HEK293 (cell line): ENCODE results near the gene TCOF1.

ENCODE experiments used
- GLI2 ChIP-seq: fragments of 450-650 bp; formaldehyde crosslinking; IDR thresholded peaks from 2 replicates; pipeline ENCODE4; 2017; ENCODE audit warnings: missing biosample characterization, missing genetic modification characterization, low read depth, borderline replicate concordance
- GLIS1 ChIP-seq: fragments of 450-650 bp; formaldehyde crosslinking; IDR thresholded peaks from 2 replicates; pipeline ENCODE4 v1.5.1; 2016; ENCODE audit warnings: missing biosample characterization, missing genetic modification characterization
- GLIS2 ChIP-seq: fragments of 450-650 bp; formaldehyde crosslinking; IDR thresholded peaks from 2 replicates; pipeline ENCODE4 v1.5.1; 2016; ENCODE audit warnings: missing biosample characterization, missing genetic modification characterization
- IKZF3 ChIP-seq: fragments of 450-650 bp; IDR thresholded peaks from 2 replicates; pipeline ENCODE4 v1.5.0; 2018; ENCODE audit warnings: missing biosample characterization, mild to moderate bottlenecking, missing genetic modification characterization, moderate library complexity
- KLF1 ChIP-seq: fragments of 450-650 bp; formaldehyde crosslinking; IDR thresholded peaks from 2 replicates; pipeline ENCODE4 v1.5.1; 2016; ENCODE audit warnings: missing biosample characterization, missing genetic modification characterization
- KLF17 ChIP-seq: fragments of 450-650 bp; formaldehyde crosslinking; IDR thresholded peaks from 2 replicates; pipeline ENCODE4 v1.5.1; 2016; ENCODE audit warnings: missing biosample characterization, missing genetic modification characterization
- KLF7 ChIP-seq: fragments of 450-650 bp; formaldehyde crosslinking; IDR thresholded peaks from 2 replicates; pipeline ENCODE4 v1.5.1; 2016; ENCODE audit warnings: missing biosample characterization, missing genetic modification characterization, borderline replicate concordance
- OSR2 ChIP-seq: fragments of 450-650 bp; formaldehyde crosslinking; IDR thresholded peaks from 2 replicates; pipeline ENCODE4 v1.5.1; 2016; ENCODE audit warnings: missing biosample characterization, missing genetic modification characterization
- REPIN1 ChIP-seq: fragments of 450-650 bp; formaldehyde crosslinking; IDR thresholded peaks from 2 replicates; pipeline ENCODE4 v1.5.1; 2017; ENCODE audit warnings: missing biosample characterization, missing genetic modification characterization, low read depth
- SP3 ChIP-seq: fragments of 450-650 bp; formaldehyde crosslinking; IDR thresholded peaks from 2 replicates; pipeline ENCODE4 v1.5.1; 2016; ENCODE audit warnings: missing biosample characterization, missing genetic modification characterization
- SP7 ChIP-seq: fragments of 450-650 bp; formaldehyde crosslinking; IDR thresholded peaks from 2 replicates; pipeline ENCODE4 v1.5.1; 2016; ENCODE audit warnings: missing biosample characterization, missing genetic modification characterization
- ZEB2 ChIP-seq: fragments of 450-650 bp; formaldehyde crosslinking; IDR thresholded peaks from 2 replicates; pipeline ENCODE4 v1.5.1; 2016; ENCODE audit warnings: missing biosample characterization, missing genetic modification characterization
- ZFHX2 ChIP-seq: fragments of 450-650 bp; formaldehyde crosslinking; conservative IDR thresholded peaks from 2 replicates; pipeline ENCODE4 v1.5.1; 2016; ENCODE audit warnings: missing biosample characterization, missing genetic modification characterization
- ZFP69B ChIP-seq: fragments of 450-650 bp; formaldehyde crosslinking; IDR thresholded peaks from 2 replicates; pipeline ENCODE4 v1.5.1; 2016; ENCODE audit warnings: missing biosample characterization, missing genetic modification characterization
- ZIC2 ChIP-seq: fragments of 450-650 bp; formaldehyde crosslinking; IDR thresholded peaks from 2 replicates; pipeline ENCODE4 v1.5.1; 2016; ENCODE audit warnings: missing biosample characterization, missing genetic modification characterization
- ZNF121 ChIP-seq: fragments of 450-650 bp; formaldehyde crosslinking; IDR thresholded peaks from 2 replicates; pipeline ENCODE4 v1.5.1; 2016; ENCODE audit warnings: missing biosample characterization, missing genetic modification characterization
- ZNF24 ChIP-seq: fragments of 450-650 bp; formaldehyde crosslinking; IDR thresholded peaks from 2 replicates; pipeline ENCODE4 v1.5.1; 2016; ENCODE audit warnings: missing biosample characterization, missing genetic modification characterization
- ZNF292 ChIP-seq: fragments of 450-650 bp; formaldehyde crosslinking; IDR thresholded peaks from 2 replicates; pipeline ENCODE4 v1.5.1; 2016; ENCODE audit warnings: low read depth, missing biosample characterization, missing genetic modification characterization, borderline replicate concordance
- ZNF324 ChIP-seq: fragments of 450-650 bp; formaldehyde crosslinking; IDR thresholded peaks from 2 replicates; pipeline ENCODE4 v1.5.1; 2016; ENCODE audit warnings: missing biosample characterization, missing genetic modification characterization
- ZNF335 ChIP-seq: fragments of 450-650 bp; formaldehyde crosslinking; conservative IDR thresholded peaks from 2 replicates; pipeline ENCODE4 v1.5.1; 2016; ENCODE audit warnings: missing biosample characterization, missing genetic modification characterization
- ZNF404 ChIP-seq: fragments of 450-650 bp; formaldehyde crosslinking; IDR thresholded peaks from 2 replicates; pipeline ENCODE4 v1.5.1; 2017; ENCODE audit warnings: missing biosample characterization, missing genetic modification characterization
- ZNF423 ChIP-seq: fragments of 450-650 bp; formaldehyde crosslinking; IDR thresholded peaks from 2 replicates; pipeline ENCODE4 v1.5.1; 2016; ENCODE audit warnings: missing biosample characterization, missing genetic modification characterization
- ZNF518A ChIP-seq: fragments of 450-650 bp; formaldehyde crosslinking; conservative IDR thresholded peaks from 2 replicates; pipeline ENCODE4 v1.5.1; 2016; ENCODE audit warnings: low read depth, missing biosample characterization, missing genetic modification characterization
- ZNF580 ChIP-seq: fragments of 450-650 bp; formaldehyde crosslinking; IDR thresholded peaks from 2 replicates; pipeline ENCODE4 v1.5.1; 2016; ENCODE audit warnings: missing biosample characterization, missing genetic modification characterization
- ZNF610 ChIP-seq: fragments of 450-650 bp; formaldehyde crosslinking; IDR thresholded peaks from 2 replicates; pipeline ENCODE4 v1.5.1; 2016; ENCODE audit warnings: missing biosample characterization, missing genetic modification characterization, borderline replicate concordance
- ZNF626 ChIP-seq: fragments of 450-650 bp; sonication (Bioruptor Pico); formaldehyde crosslinking; IDR thresholded peaks from 2 replicates; pipeline ENCODE4 v1.5.1; 2018; ENCODE audit warnings: missing biosample characterization, missing genetic modification characterization, inconsistent platforms
- ZNF776 ChIP-seq: fragments of 450-650 bp; formaldehyde crosslinking; IDR thresholded peaks from 2 replicates; pipeline ENCODE4 v1.5.0; 2017; ENCODE audit warnings: missing biosample characterization, missing genetic modification characterization, borderline replicate concordance
- ZXDB ChIP-seq: fragments of 450-650 bp; formaldehyde crosslinking; IDR thresholded peaks from 2 replicates; pipeline ENCODE4 v1.5.1; 2016; ENCODE audit warnings: missing biosample characterization, missing genetic modification characterization
- TF ChIP-seq, protein P1 (sequence below): fragments of 450-650 bp; formaldehyde crosslinking; IDR thresholded peaks from 2 replicates; pipeline ENCODE4 v1.5.1; 2016; ENCODE audit warnings: missing biosample characterization, missing genetic modification characterization
- TF ChIP-seq, protein P2 (sequence below): fragments of 450-650 bp; formaldehyde crosslinking; IDR thresholded peaks from 2 replicates; pipeline ENCODE4 v1.5.1; 2016; ENCODE audit warnings: missing biosample characterization, missing genetic modification characterization

The TCOF1 gene

GRCh38 chr5:150440948-150441812, 83.7 kb downstream of the TCOF1 start (continued):
- TF ChIP-seq GLIS1 (tag by site-specific recombination) (peak; percentile 73), ZEB2 (tag by site-specific recombination) (peak; percentile 73), SP7 (tag by site-specific recombination) (0 out of 2 replicates have a peak, but pooled peaks have one; percentile 17), ZNF580 (0 out of 2 replicates have a peak, but pooled peaks have one; percentile 32), GLI2 (tag by site-specific recombination) (no peak), GLIS2 (peak; percentile 46; the same call in 1 of the 2 replicates), ZNF404 (tag by site-specific recombination) (no peak), ZNF423 (tag by site-specific recombination) (peak; percentile 52; the same call in 1 of the 2 replicates), ZNF335 (tag by site-specific recombination) (peak; percentile 94), KLF1 (tag by site-specific recombination) (peak; percentile 99), IKZF3 (tag by site-specific recombination) (0 out of 2 replicates have a peak, but pooled peaks have one; percentile 17), ZNF292 (tag by site-specific recombination) (no peak), ZIC2 (tag by site-specific recombination) (peak; percentile 81), ZNF121 (tag by site-specific recombination) (peak; percentile 94), ZXDB (peak; percentile 32; the same call in 1 of the 2 replicates), ZNF324 (tag by site-specific recombination) (peak; percentile 60), ZNF518A (no peak), KLF7 (peak; percentile 89; the same call in 1 of the 2 replicates), ZNF626 (tag by site-specific recombination) (no peak), ZNF610 (peak; percentile 53; the same call in 1 of the 2 replicates), ZFHX2 (tag by site-specific recombination) (no peak), KLF17 (tag by site-specific recombination) (peak; percentile 96), ZFP69B (tag by site-specific recombination) (peak; percentile 47; the same call in 1 of the 2 replicates), ZNF24 (peak; percentile 54; the same call in 1 of the 2 replicates), ZNF776 (tag by site-specific recombination) (no peak), REPIN1 (no peak), OSR2 (tag by site-specific recombination) (peak; percentile 40; the same call in 1 of the 2 replicates), SP3 (tag by site-specific recombination) (peak; percentile 46)
- TF ChIP-seq, protein P1, sequence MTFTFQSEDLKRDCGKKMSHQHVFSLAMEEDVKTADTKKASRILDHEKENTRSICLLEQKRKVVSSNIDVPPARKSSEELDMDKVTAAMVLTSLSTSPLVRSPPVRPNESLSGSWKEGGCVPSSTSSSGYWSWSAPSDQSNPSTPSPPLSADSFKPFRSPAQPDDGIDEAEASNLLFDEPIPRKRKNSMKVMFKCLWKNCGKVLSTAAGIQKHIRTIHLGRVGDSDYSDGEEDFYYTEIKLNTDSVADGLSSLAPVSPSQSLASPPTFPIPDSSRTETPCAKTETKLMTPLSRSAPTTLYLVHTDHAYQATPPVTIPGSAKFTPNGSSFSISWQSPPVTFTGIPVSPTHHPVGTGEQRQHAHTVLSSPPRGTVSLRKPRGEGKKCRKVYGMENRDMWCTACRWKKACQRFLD (tag by site-specific recombination) = no peak
- TF ChIP-seq, protein P2, sequence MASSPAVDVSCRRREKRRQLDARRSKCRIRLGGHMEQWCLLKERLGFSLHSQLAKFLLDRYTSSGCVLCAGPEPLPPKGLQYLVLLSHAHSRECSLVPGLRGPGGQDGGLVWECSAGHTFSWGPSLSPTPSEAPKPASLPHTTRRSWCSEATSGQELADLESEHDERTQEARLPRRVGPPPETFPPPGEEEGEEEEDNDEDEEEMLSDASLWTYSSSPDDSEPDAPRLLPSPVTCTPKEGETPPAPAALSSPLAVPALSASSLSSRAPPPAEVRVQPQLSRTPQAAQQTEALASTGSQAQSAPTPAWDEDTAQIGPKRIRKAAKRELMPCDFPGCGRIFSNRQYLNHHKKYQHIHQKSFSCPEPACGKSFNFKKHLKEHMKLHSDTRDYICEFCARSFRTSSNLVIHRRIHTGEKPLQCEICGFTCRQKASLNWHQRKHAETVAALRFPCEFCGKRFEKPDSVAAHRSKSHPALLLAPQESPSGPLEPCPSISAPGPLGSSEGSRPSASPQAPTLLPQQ (tag by site-specific recombination) = 0 out of 2 replicates have a peak, but pooled peaks have one; percentile 22
